Amygdala (tissue), 56 donors: ENCODE results near the gene PRSS48.
"Not testable (repeated sequence)": the region's sequence is repeated elsewhere in the genome, so short reads cannot be mapped to it uniquely, and the experiment has no call there.

Experiments used
- DNase-seq, 56 donors: peaks; one replicate each; lab custom pipeline; 2025; lab: John Stamatoyannopoulos, UW

Gene PRSS48

DNA sequence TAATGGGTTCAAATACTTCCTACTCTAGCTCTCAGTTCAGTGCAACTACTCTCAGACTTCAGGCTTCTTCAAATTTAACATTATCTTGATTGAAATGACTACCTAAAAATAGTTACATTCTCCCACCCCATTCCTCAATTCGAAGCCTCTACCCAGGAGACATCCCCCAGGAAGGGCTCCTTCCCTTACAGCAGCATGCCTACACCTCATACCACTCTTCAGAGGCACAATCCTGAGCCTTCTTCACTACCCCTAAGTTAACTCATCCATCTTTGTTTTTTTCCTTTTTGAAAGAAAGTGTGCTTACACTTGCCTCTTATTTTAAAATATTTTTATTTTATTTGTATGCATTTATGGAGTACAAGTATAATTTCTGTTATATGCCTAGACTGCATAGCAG is 17.2 kb upstream of the PRSS48 start:
- DNase-seq, result no peak

DNA sequence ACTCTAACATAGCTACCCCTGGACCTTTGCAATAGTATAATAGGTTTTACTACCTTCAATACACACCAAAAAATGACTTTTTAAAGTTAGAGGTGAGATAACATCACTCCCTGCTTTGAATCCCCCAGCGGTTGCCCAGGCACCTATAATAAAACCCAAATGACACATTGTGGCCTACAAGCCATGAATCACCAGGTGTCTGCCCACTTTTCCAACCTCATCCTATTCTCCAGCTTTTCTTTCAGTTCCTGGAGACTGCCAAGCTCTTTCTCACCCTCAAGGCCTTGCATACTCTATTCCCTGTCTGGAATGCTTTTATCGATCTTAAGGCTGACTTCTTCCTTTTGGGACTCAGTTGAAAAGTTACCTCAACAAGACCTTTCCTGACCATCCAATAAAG is 16.4 kb upstream of the PRSS48 start:
- DNase-seq, result no peak

DNA sequence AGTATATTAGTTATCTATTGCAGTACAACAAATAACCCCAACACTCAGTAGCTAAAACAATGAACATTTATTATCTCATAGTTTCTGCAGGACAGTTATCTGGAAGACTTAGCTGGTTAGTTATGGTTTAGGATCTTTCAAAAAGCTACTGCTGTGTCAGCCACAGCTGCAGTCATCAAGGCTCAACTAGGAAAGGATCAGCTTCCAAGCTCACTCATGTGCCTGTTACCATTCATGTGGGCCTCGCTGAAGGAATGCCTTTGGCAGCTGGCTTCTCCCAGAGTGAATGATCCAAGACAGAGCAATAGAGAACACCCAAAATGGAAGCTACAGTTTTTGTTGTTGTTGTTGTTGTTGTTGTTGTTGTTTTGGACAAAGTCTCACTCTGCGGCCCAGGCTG is 13.5 kb upstream of the PRSS48 start:
- DNase-seq, result no peak

DNA sequence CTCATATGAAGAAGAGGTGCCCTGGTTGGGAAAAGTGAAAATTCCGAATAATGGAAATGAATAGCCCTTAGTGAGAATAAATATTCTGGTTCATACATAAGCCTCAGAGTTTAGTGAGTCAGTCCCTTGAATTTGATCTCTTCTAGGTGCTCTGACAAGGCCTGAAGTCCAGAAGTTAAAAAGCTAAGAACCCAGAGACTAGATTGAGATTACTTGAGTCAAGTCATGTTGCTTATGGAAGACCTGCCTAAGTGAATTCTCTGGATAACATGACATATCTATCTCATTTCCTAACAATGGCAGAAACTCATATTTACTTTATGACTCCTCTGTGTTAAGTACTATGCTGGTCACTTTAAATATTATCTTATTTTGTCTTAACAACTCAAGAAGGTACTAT is 10.5 kb upstream of the PRSS48 start:
- no peak for DNase-seq

DNA sequence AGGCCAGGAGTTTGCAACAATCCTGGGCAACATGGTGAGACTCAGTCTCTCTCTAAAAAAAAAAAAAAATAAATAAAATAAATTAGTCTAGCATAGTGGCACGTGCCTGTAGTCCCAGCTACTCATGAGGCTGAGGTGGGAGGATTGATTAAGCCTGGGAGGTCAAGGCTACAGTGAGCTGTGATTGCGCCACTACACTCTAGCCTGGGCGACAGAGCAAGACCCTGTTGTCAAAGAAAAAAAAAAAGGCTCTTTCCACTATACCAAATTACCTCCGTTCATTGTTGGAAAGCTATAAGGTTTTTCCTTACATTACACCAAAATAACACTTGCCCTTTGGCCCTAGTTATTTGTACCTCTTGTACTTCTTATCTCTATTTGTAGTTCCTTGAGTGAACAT is 9.9 kb upstream of the PRSS48 start:
- no peak for DNase-seq

DNA sequence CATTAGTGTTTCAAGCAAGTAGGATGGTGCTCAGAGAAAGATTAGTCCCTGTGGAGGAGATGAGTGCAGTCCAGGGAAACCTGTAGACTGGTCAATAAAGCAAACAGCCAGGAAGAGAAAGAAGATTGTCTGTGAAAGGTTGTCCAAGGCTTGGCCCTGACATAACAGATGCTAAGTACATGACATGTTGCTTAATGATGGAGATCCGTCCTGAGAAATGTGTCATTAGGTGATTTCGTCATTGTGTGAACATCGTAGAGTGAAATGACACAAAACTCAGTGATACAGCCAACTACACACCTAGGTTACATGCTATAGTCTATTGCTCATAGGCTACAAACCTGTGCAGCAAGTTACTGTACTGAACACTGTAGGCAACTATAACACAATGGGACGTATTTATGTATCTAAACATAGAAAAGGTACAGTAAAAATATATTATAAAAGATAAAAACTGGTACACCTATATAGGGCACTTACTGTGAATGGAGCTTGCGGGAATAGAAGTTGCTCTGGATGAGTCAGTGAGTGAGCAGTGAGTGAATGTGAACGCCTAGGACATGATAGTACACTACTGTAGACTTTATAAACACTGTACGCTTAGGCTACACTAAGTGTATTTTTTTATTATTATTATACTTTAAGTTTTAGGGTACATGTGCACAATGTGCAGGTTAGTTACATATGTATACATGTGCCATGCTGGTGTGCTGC is 9.0 kb upstream of the PRSS48 start:
- DNase-seq, result no peak

DNA sequence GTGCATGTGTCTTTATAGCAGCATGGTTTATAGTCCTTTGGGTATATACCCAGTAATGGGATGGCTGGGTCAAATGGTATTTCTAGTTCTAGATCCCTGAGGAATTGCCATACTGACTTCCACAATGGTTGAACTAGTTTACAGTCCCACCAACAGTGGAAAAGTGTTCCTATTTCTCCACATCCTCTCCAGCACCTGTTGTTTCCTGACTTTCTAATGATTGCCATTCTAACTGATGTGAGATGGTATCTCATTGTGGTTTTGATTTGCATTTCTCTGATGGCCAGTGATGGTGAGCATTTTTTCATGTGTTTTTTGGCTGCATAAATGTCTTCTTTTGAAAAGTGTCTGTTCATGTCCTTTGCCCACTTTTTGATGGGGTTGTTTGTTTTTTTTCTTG is 8.1 kb upstream of the PRSS48 start:
- not testable (repeated sequence) for DNase-seq

DNA sequence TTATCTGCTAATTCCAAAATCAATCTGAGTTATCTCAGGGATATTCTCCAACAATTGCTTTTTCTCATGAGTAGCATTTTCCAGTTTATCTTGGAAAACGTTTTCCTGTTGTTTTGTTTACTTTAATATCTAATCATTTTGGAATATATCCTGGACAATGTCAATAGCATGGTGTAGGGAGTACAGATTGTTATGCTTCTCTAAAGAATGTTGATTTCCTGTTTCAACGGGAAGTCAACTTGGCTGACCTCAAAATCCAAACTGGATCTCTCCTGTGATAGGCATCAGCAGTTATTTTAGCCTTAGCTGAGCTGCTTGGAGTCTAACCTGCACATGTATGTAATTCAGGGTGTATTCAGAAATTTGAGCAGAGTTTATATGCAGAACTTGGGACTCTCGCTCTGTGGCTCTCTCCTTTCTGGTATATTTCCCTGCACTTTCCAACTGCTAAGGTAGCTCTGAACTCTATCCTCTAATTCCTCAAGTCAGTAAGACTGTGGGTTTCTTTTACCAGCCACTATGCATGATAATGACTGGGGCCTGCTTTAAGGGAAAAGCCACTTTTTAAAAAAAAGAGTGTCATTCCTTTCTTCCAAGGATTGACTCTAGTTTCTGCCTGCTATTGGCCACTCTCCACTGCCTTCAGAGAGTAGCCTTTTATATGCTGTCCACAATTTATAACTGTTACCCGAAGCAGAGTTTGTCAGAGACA is 7.7 kb downstream of the PRSS48 start:
- no peak for DNase-seq

DNA sequence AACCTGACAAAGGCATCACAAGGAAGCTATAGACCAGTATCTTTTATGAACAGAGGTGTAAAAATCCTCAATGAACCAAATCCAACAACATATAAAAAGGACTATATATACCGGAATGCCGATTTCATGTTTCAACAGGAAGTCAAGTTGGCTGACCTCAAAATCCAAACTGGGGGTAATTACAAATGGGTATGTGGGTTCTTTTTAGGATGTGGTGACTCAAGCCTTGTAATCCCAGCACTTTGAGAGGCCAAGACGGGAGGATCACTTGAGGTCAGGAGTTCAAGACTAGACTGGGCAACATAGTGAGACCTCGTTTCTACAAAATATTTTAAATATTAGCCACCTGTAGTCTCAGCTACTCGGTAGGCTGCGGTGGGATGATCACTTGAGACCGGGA is 10.4 kb downstream of the PRSS48 start:
- no peak for DNase-seq

DNA sequence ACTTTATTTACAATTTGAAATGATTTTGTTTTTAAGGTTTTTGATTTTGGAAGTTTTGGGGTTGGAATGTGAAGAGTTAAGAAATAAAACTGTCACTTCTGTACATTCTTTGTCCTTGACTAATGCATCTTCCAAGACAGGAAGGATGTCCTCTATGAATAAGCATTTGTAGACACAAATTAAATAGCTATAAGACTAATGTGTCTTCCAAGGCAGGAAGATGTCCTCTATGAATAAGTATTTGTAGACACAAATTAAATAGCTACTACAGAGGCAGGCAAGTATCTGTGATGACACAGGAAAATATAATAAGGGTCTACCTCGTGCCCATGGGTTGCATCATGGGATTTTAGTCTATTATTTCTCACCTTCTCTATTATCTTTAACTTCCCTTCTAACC is 14.5 kb downstream of the PRSS48 start:
- no peak for DNase-seq

DNA sequence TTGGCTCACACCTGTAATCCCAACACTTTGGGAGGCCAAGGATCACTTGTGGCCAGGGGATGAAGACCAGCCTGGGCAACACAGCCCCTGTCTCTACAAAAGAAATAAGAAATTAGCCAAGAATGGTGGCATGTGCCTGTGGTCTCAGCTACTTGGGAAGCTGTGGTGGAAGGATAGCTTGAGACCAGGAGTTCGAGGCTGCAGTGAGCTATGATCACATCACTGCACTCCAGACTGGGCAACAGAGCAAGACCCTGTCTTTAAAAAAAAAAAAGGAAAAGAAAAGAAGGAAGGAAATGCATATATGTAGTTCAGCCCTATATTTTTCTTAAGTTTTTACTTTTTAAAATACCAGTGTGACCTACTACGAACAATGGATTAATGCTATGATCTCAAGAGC is 15.1 kb downstream of the PRSS48 start:
- no peak for DNase-seq

DNA sequence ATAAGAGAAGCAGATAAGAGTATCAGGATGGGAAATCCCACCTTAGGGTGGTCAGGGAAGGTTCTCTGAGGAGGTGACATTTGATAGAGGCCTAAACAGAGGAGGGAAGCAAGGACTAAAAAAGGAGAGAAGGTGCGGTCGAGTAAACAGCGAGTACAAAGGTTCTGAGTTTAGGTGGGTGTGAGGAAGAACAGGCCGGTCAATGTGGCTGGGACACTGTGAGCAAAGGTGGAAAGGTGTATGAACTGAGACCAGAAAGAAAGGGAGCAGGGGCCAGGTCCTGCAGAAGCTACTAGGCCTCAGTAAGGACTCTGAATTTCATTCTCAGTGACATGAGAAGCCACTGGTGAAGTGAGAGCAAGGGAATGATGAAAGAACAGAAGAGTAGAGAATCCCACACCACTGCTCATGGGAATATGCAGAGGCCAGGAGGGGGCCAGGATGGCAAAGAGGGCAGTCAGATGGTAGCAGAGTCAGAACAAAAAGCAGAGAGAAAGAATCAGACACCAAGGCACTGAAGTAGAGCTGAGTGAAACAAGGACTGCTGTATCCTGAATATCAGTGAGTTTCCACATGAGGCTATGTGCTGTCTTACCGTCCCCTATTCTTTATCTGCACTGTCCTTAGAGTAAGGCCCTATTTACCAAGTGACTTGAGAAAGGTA is 18.0 kb downstream of the PRSS48 start:
- DNase-seq, result no peak

DNA sequence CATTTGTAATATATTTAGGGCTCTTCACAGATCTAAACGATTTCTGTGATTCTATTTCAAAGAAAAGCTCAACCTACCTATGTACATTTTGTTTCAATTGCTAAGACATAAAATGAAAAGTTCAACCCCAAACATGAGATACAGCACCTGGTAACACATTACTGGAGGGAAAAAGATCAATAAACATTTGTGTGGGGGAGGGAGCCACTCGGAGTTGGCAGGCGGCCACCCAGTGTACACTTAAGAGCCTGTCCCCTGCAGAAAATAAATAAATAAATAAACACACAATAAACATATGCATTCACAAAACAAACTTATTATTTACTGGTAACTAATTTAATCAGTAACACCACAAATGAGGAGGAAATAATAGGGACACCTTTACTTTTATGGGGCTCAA is 19.3 kb downstream of the PRSS48 start:
- peak in 3 of 56 donors; percentile 2 to 24 (median 3) for DNase-seq

DNA sequence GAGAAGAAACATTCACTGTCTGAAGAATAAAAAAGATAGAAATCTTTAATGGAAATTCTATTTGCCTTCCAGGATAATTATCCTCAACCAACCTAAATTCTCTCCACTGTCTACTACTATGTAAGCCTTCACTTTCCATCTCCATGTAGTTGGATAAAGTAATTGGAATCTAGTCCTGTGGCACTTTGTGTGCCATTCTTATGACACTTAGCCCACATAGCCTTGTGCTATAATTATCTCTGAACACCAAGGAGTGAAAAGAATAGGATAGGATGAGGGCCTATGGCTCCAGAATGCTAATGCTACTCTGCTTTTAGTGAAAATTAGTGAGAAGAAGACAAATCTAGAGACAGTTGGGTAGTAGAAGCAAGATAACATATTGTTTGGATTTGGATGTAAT is 20.2 kb downstream of the PRSS48 start:
- no peak for DNase-seq

DNA sequence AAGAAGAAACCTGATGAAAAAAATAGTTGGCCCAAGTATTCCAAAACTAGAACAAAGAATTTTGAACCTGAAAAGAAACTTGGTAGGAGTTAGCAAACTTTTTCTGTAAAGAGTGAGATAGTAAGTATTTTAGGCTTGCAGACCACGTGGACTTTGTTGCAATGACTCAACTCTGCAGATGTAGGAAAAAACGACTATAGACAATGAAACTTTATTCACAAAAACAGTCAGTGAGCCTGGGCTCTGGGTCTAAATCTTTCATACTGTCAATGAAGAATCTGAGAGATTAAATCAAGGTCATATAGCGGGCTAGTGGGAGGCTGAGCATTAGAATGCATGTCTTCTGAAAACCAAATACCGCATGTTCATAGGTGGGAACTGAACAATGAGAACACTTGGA is 25.5 kb downstream of the PRSS48 start:
- DNase-seq, result no peak

DNA sequence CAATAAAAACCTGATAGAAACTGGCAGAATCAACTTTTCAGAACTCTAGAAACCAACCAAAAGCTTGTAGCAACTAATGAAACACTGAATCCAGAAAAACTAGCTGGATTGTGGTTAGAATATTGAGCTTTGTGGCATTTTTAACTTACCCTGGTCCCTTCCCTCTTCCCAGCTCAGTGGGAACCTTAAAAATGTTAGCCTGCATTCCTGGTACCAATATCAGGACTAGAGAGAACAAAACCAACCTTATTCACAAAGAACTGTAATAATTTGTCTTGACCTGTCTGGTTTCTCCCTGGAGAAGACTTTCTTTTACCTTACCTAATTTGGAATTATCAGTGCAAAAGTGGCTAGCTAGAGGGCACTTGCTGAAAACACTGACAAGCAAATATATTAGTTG is 27.3 kb downstream of the PRSS48 start:
- no peak for DNase-seq

DNA sequence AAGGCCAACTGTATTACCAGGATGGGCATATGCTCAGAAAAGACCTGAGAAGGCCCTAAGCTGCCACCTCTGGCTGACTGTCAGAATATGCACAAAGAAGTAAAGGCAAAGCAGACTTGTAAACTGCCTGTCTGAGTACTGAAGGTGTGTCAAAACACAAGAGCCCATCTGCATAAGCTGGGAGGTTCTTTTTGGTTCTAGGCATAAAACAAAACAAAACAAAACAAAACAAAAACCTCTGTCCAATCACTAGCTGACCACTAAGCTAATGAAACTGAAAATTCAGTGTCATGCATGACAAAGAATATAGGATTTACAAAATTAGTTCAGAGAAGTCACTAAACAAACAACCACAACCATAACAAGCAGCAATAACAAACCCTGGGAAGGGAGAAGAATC is 27.8 kb downstream of the PRSS48 start:
- no peak for DNase-seq

DNA sequence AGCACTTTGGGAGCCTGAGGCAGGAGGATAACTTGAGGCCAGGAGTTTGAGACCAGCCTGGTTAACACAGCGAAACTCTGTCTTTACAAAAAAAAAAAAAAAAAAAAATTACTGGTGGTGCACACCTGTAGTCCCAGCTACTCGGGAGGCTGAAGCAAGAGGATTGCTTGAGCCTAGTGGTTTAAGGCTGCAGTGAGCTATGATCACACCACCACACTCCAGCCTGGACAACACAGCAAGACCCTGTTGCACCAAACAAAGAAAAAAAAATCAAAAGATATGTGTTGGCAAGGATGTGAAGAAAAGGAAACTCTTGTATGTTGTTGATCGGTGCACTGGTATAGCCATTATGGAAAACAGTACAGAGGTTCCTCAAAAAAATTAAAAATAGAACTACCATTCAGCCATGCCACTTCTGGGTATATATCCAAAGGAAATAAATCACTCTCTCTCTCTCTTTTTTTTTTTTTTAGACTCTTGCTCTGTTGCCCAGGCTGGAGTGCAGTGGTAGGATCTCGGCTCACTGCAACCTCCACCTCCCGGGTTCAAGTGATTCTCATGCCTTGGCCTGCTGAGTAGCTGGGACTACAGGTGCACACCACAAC is 33.3 kb downstream of the PRSS48 start:
- no peak for DNase-seq

DNA sequence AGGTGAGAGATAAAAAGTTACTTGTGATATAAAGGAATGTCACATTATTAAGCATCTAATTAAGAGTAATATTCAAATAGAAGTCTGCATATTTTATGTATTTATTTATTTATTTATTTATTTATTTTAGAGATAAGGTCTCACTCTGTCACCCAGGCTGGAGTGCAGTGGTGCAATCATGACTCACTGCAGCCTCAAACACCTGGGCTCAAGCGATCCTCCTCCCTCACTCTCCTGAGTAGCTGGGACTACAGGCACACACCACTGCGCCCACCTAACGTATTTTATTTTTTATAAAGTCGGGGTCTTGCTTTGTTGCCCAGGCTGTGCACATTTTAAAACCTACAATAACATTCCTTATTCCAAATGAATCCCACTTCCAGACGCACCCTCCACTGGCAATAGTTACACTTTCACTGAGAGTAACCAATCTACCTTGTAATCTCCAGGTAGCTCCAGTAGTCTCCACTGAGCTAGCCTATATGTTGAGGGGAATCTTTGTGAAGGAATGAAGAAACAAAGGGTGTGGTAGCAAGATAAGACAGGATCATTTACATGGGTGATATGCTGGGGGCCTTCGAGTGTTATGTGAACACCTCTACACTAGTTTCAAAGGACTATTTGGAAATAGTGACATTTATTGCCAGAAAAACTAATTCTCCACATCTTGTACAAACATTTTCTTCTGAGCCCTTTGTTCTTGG is 36.5 kb downstream of the PRSS48 start:
- no peak for DNase-seq

DNA sequence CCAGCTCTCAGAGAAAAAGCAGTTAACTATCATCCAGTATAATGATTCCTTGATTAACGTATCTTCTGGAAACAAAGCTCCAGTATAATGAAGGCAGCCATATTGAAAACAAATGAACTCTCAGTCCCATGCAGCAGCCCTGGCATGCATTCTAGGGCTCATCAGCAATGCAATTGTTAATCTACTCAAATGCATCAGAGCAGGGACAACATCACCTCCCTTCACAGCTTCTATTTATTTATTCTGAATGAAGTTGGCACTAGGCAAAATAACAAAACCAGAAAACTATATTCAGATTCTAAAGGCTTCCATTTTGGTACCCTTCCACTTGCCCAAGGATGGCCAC is 37.0 kb downstream of the PRSS48 start:
- peak in 1 of 56 donors; percentile 6 for DNase-seq

DNA sequence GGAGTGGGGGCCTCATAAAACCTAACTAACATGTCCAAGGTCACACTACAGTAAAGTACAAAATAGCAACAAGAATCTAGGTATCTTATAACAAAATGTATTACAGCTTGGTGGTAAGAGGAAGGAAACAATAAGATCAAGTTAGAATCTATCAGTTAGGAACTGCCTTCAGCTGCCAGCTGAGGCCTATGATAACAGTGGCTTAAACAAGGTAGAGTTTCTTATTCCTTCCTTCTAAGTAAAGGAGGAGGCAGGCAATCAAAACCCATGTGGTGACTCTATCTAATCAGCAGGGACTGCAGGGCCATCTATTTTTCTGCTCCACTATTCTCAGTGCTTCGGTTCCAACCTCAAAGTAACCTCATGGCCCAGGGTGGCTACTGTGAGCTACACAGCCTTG is 37.5 kb downstream of the PRSS48 start:
- no peak for DNase-seq
